Measurements from ENCODE around the gene RSPO3.

RSPO3 gene

GRCh38 chr6:127164036-127164435 is 45.6 kb downstream of the RSPO3 start:
- TF ChIP-seq CTCF (IDR thresholded peaks at IDR 0.05; ENCODE audit: insufficient read depth, low read length, poor library complexity, severe bottlenecking), result no peak
- no peaks in the 10 kb centered on the region for H3K27me3 ChIP-seq (replicated peaks; ENCODE audit: control insufficient read depth, insufficient read depth, low read length)
- H3K36me3 ChIP-seq (ENCODE audit: control insufficient read depth, insufficient read depth, low read length), result no peaks in the 10 kb centered on the region
- DNase-seq (ENCODE audit: extremely low read depth, insufficient read length), result no peak
- H3K4me3 ChIP-seq (replicated peaks; ENCODE audit: low read depth, low read length), result no peak overlapping the region

- Histone ChIP-seq H3K36me3 (ENCODE audit: control insufficient read depth, insufficient read depth, low read length) (no peaks in the 10 kb centered on the region), H3K27me3 (replicated peaks; ENCODE audit: control insufficient read depth, insufficient read depth, low read length) (no peaks in the 10 kb centered on the region), H3K4me3 (replicated peaks; ENCODE audit: low read depth, low read length) (no peak overlapping the region)
- DNase-seq (ENCODE audit: extremely low read depth, insufficient read length), result no peak
- TF ChIP-seq CTCF (IDR thresholded peaks at IDR 0.05; ENCODE audit: insufficient read depth, low read length, poor library complexity, severe bottlenecking), result no peak
These were observed 46.1 kb downstream of the RSPO3 start for GRCh38 chr6:127164565-127164964.

GRCh38 chr6:127173156-127173940 is 54.9 kb downstream of the RSPO3 start:
- H3K4me3 ChIP-seq (replicated peaks; ENCODE audit: low read depth, low read length), result no peak overlapping the region
- no peak for TF ChIP-seq CTCF (IDR thresholded peaks at IDR 0.05; ENCODE audit: insufficient read depth, low read length, poor library complexity, severe bottlenecking)
- no peaks in the 10 kb centered on the region for H3K27me3 ChIP-seq (replicated peaks; ENCODE audit: control insufficient read depth, insufficient read depth, low read length)
- no peak for DNase-seq (ENCODE audit: extremely low read depth, insufficient read length)
- no peaks in the 10 kb centered on the region for H3K36me3 ChIP-seq (ENCODE audit: control insufficient read depth, insufficient read depth, low read length)

- Histone ChIP-seq H3K36me3 (ENCODE audit: control insufficient read depth, insufficient read depth, low read length) (no peaks in the 10 kb centered on the region), H3K27me3 (replicated peaks; ENCODE audit: control insufficient read depth, insufficient read depth, low read length) (no peaks in the 10 kb centered on the region), H3K4me3 (replicated peaks; ENCODE audit: low read depth, low read length) (no peak overlapping the region)
- TF ChIP-seq CTCF (IDR thresholded peaks at IDR 0.05; ENCODE audit: insufficient read depth, low read length, poor library complexity, severe bottlenecking), result no peak
- no peak for DNase-seq (ENCODE audit: extremely low read depth, insufficient read length)
These were observed 57.7 kb downstream of the RSPO3 start for GRCh38 chr6:127176146-127176545.

- DNase-seq (ENCODE audit: extremely low read depth, insufficient read length), result no peak
- no peak for TF ChIP-seq CTCF (IDR thresholded peaks at IDR 0.05; ENCODE audit: insufficient read depth, low read length, poor library complexity, severe bottlenecking)
- Histone ChIP-seq H3K4me3 (replicated peaks; ENCODE audit: low read depth, low read length) (no peak overlapping the region), H3K36me3 (ENCODE audit: control insufficient read depth, insufficient read depth, low read length) (no peaks in the 10 kb centered on the region), H3K27me3 (replicated peaks; ENCODE audit: control insufficient read depth, insufficient read depth, low read length) (no peaks in the 10 kb centered on the region)
These were observed 58.8 kb downstream of the RSPO3 start for GRCh38 chr6:127177030-127177922.

Data from GM06990 (cell line).